Keratinocyte (primary cell): ENCODE results near the gene WFIKKN1. TPM values are rescaled to one million over a fixed set of nuclear protein-coding genes. Genes with fewer than 3 reads are reported as not detected.
A peak's percentile ranks its signal among the peaks of the same experiment; 100 is the strongest.

Source experiments
- DNase-seq: peaks from one replicate; pipeline ENCODE4 v3.0.0-alpha.2; 2011; ENCODE audit warnings: low read depth, missing footprints, low spot score
- FAIRE-seq: peaks from 2 replicates; lab custom pipeline; 2011; peaks lifted over from hg19 to GRCh38; lab: Jason Lieb, UNC
- H2AFZ ChIP-seq: 2 replicates; pipeline ENCODE4 v1.6.0; 2012; ENCODE audit warnings: low read length, control low read depth, inconsistent platforms; ENCODE audit not compliant: control insufficient read depth
- H3K27ac ChIP-seq: 2 replicates; pipeline ENCODE4 v1.5.1; 2011; ENCODE audit warnings: low read length; ENCODE audit not compliant: control insufficient read depth, insufficient read depth
- H3K27me3 ChIP-seq: 3 replicates; pipeline ENCODE4 v1.6.0; 2011; ENCODE audit warnings: low read length; ENCODE audit not compliant: control insufficient read depth, insufficient read depth; ENCODE audit errors: extremely low read depth
- H3K36me3 ChIP-seq, 2 experiments: 2 replicates in 1 of 2; 3 replicates in 1 of 2; pipeline ENCODE4 v1.5.1; 2011; ENCODE audit warnings: low read length in 2 of 2, mild to moderate bottlenecking in 1 of 2; ENCODE audit not compliant: control insufficient read depth in 2 of 2, insufficient read depth in 2 of 2; ENCODE audit errors: extremely low read depth in 1 of 2
- H3K4me1 ChIP-seq: 3 replicates; pipeline ENCODE4 v1.5.1; 2011; ENCODE audit warnings: low read length; ENCODE audit not compliant: control insufficient read depth, insufficient read depth; ENCODE audit errors: extremely low read depth
- H3K4me2 ChIP-seq: 3 replicates; pipeline ENCODE4 v1.6.0; 2011; ENCODE audit warnings: low read depth, low read length; ENCODE audit not compliant: control insufficient read depth, insufficient read depth; ENCODE audit errors: extremely low read depth
- H3K4me3 ChIP-seq, 3 experiments: fragments of 200-600 bp in 1 of 3; sonication (generic) in 1 of 3; 2 replicates in 2 of 3; 3 replicates in 1 of 3; pipeline ENCODE4 v1.5.1; 2011 to 2016; ENCODE audit warnings: low read length in 3 of 3, mild to moderate bottlenecking in 3 of 3, control low read depth in 2 of 3, inconsistent platforms in 1 of 3, low read depth in 1 of 3, mixed read lengths in 1 of 3, mixed run types in 1 of 3, moderate library complexity in 1 of 3; ENCODE audit not compliant: control insufficient read depth in 2 of 3, insufficient read depth in 2 of 3; ENCODE audit errors: extremely low read depth in 1 of 3
- H3K79me2 ChIP-seq: 2 replicates; pipeline ENCODE4 v1.6.0; 2012; ENCODE audit warnings: low read length; ENCODE audit not compliant: control insufficient read depth, insufficient read depth
- H3K9ac ChIP-seq: 3 replicates; pipeline ENCODE4 v1.6.0; 2011; ENCODE audit warnings: low read length; ENCODE audit not compliant: control insufficient read depth, insufficient read depth; ENCODE audit errors: extremely low read depth
- H3K9me1 ChIP-seq: 3 replicates; pipeline ENCODE4 v1.6.0; 2011; ENCODE audit warnings: low read length; ENCODE audit not compliant: control insufficient read depth, insufficient read depth; ENCODE audit errors: extremely low read depth
- H3K9me3 ChIP-seq: 2 replicates; pipeline ENCODE4 v1.5.1; 2012; ENCODE audit warnings: low read depth, low read length; ENCODE audit not compliant: control insufficient read depth
- H4K20me1 ChIP-seq: 3 replicates; pipeline ENCODE4 v1.6.0; 2011; ENCODE audit warnings: low read length; ENCODE audit not compliant: control insufficient read depth, insufficient read depth; ENCODE audit errors: extremely low read depth
- CTCF ChIP-seq, 3 experiments: IDR thresholded peaks in 1 of 3; conservative IDR thresholded peaks in 1 of 3; optimal IDR thresholded peaks in 1 of 3; 2 replicates in 2 of 3; 3 replicates in 1 of 3; pipeline versions ENCODE3 to v1.5.1; 2011; ENCODE audit warnings: low read length in 3 of 3, mild to moderate bottlenecking in 3 of 3, moderate library complexity in 2 of 3, control low read depth in 1 of 3, inconsistent platforms in 1 of 3; ENCODE audit not compliant: insufficient read depth in 2 of 3; ENCODE audit errors: extremely low read depth in 1 of 3
- EZH2 ChIP-seq: IDR thresholded peaks from one replicate; pipeline ENCODE4 v1.6.1; 2012; ENCODE audit warnings: inconsistent platforms, mild to moderate bottlenecking, low read length, moderate library complexity
- dilution Hi-C: fragments of 300-500 bp; cut with MboI; formaldehyde crosslinking; loops from one replicate; pipeline ENCODE4 v1.7.0; 2020; ENCODE audit warnings: low sequenced_read_pairs; ENCODE audit not compliant: extremely low pct_ligation_motif_present
- polyA plus RNA-seq, 5 experiments: library from polyadenylated mRNA; depleted of rRNA in 3 of 5; stranded (reverse) in 3 of 5; stranded (forward) in 1 of 5; unstranded in 1 of 5; fragments of >200 nt; gene quantifications; 1 replicate in 1 of 5; 2 replicates in 3 of 5; 3 replicates in 1 of 5; pipeline versions ENCODE4 v1.2.1 to v1.2.3, GENCODE V29; 2011 to 2012; ENCODE audit warnings: missing spikeins in 2 of 5, low read depth in 1 of 5, low replicate concordance in 1 of 5

Gene WFIKKN1
- polyA plus RNA-seq, 1 donor (not counting 4 experiments of a cell fraction or from before 2014, with no cell fraction given), result not detected

GRCh38 chr16:648781-649589 is 18.2 kb downstream of the WFIKKN1 start, which contains the start of gene WDR90:
Gene WDR90, plus strand, starts transcription at chr16:649365. Its CDS starts 52 bp downstream, at chr16:649417.
- H3K36me3 ChIP-seq, result peaks cover 6 to 7% of the 10 kb centered on the region in 2 experiments
- H3K4me3 ChIP-seq, result peak within 1 kb of the TSS; percentile 44 to 82 (median 78)
- dilution Hi-C loops, result no loop called here
- no peaks in the 10 kb centered on the region for H3K9me1 ChIP-seq
- DNase-seq (peak; percentile 23), FAIRE-seq (no peak)
- H3K9me3 ChIP-seq, result no peaks in the 10 kb centered on the region
- H3K27me3 ChIP-seq, result no peaks in the 10 kb centered on the region
- peaks cover 11% of the 10 kb centered on the region for H3K4me1 ChIP-seq
- peak within 1 kb of the TSS; percentile 49 for H2AFZ ChIP-seq
- H3K27ac ChIP-seq, result peak within 1 kb of the TSS; percentile 81
- H4K20me1 ChIP-seq, result no peaks in the 10 kb centered on the region
- TF ChIP-seq EZH2, result no peak
- no peak for TF ChIP-seq CTCF (optimal IDR thresholded peaks at IDR 0.05 in 1 of 3, IDR thresholded peaks at IDR 0.05 in 1 of 3, conservative IDR thresholded peaks at IDR 0.05 in 1 of 3; ENCODE audit: extremely low read depth in 1 of 3, insufficient read depth in 2 of 3, low read length in 3 of 3)
- H3K9ac ChIP-seq, result peak within 1 kb of the TSS; percentile 78
- H3K79me2 ChIP-seq, result peaks cover 6% of the 10 kb centered on the region
- peak within 1 kb of the TSS; percentile 92 for H3K4me2 ChIP-seq

GRCh38 chr16:649631-650030 is 18.8 kb downstream of the WFIKKN1 start:
- dilution Hi-C loops, result no loop called here
- no peak for FAIRE-seq
- H3K4me3 ChIP-seq, result peak overlapping the region; percentile 44 to 82 (median 78)
- H3K36me3 ChIP-seq, result peaks cover 6 to 7% of the 10 kb centered on the region in 2 experiments
- H3K27me3 ChIP-seq, result no peaks in the 10 kb centered on the region
- no peak for DNase-seq
- peak overlapping the region; percentile 78 for H3K9ac ChIP-seq
- H4K20me1 ChIP-seq, result no peaks in the 10 kb centered on the region
- H3K4me2 ChIP-seq, result peak overlapping the region; percentile 92
- peak overlapping the region; percentile 12 for H2AFZ ChIP-seq
- H3K4me1 ChIP-seq, result peaks cover 11% of the 10 kb centered on the region
- H3K9me1 ChIP-seq, result no peaks in the 10 kb centered on the region
- peaks cover 6% of the 10 kb centered on the region for H3K79me2 ChIP-seq
- peak overlapping the region; percentile 81 for H3K27ac ChIP-seq
- TF ChIP-seq EZH2 (no peak), CTCF (optimal IDR thresholded peaks at IDR 0.05 in 1 of 3, IDR thresholded peaks at IDR 0.05 in 1 of 3, conservative IDR thresholded peaks at IDR 0.05 in 1 of 3; ENCODE audit: extremely low read depth in 1 of 3, insufficient read depth in 2 of 3, low read length in 3 of 3) (no peak)
- no peaks in the 10 kb centered on the region for H3K9me3 ChIP-seq
